GM21515 (cell line): ENCODE data around the gene MACIR.
"Not testable (repeated sequence)": the region's sequence is repeated elsewhere in the genome, so short reads cannot be mapped to it uniquely, and the experiment has no call there.

Source experiments
- ATAC-seq: cut with Tn5 transposase; IDR thresholded peaks from one replicate; pipeline ENCODE4 v1.9.1; 2021; ENCODE audit not compliant: unreplicated experiment

Gene MACIR, protein sequence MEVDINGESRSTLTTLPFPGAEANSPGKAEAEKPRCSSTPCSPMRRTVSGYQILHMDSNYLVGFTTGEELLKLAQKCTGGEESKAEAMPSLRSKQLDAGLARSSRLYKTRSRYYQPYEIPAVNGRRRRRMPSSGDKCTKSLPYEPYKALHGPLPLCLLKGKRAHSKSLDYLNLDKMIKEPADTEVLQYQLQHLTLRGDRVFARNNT

GRCh38 chr5:103258368-103258956, at the start of gene MACIR:
TSS of gene MACIR (plus strand) at chr5:103258763. CDS start at chr5:103275920, 17,157 bp downstream.
- ATAC-seq = peak; percentile 85

DNA sequence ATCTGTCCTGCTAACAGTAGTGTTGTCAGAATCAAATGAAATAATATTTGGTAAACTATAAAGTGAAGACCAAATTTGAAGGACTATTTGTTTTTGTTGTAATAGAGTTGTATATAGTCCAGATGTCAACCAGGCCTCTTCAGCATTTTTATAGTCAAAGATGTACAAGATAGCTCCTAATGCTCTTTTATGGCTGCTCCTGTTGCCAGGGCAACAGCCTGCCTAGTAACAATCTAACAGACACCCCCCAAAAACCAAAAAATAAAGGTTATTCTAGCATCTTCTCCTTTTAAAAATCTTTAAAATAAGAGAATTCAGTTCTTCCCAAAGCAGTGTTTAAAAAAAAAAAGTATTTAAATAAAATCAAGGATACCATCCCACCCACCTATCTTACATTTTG, 49.5 kb upstream of the MACIR start:
- no peak for ATAC-seq

- no peak for ATAC-seq
Measured at GRCh38 chr5:103210952-103211351, 47.6 kb upstream of the MACIR start.

DNA sequence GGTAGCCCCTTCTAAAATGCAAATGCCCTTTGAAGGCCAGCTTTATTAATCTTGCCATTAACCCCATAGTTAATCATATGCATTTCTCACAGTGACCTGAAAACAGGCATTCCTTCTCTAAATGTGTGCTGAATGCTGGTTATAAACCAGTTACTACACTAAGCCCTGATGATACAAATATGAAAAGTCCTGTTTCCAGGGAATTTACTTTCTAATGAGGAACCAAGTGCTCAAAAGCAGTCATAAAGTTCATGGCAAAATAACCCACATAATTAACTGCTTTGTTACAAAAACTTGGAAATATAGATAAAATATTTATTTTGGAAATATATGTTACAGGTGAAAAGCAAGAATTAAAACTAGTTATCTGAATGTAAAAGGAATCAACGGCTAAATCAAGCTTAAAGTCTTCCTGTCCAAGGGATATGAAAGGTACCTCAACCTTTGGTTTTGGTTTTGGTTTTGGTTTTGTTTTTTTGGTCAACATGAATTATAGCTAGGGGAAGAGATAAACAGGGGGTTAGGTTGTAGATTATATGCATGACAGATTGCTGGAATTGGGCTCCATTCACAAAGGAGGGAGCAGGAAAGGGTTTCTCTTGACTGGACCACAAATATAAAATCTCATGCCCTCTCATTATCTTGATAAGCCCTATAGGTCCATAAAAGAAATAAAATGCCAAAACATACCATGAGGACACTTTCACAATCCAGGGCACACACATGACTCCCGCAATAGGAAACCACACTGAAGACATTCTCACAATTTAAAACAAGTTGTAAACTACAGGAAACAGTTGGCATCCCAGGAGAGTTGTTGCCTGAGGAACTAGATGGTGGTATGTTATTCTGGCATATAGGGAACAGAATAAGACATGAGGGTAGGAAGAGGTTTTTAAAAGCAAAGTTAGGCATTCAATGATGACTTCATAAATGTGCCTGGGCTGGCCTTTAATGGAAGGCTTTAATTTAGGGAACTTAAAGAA, 46.7 kb upstream of the MACIR start:
- peak; percentile 82 for ATAC-seq

DNA sequence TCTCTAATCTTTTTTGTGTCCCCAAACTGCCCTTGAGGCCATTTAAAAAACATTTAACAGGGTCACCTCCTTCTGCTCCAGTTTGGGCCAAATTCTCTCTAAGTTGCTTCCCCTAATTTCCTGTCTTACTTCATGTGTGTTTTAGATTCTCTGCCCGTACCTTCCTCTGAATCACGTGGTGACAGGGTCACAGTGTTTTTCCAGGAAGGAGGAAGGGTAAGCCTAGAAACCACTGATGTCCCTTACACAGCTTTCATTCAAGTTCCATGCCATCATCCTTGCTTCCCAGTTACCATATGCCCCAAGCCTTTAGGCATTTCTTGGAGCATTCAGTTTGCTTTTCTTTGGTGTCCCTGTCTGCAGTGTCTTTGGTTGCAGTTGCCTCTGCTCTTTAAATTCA, 42.4 kb upstream of the MACIR start:
- ATAC-seq = no peak

DNA sequence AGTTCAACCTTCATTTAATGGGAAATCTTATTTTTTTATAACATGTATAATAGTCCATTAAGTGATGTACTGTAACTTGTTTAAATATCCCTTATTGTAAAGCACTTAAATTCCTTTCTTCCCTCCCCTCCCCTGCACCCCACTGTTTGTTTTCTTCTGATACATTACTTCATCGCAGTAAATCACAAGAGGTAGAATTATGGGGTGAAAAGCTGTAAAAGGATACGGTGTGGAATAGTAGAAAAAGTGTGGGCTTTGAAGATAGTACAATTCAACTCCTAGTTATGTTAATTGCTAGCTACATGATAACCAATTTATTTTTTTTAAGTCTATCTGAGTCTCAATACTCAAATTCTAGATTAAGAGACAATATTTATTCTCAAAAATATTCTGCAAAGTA, 41.9 kb upstream of the MACIR start:
- ATAC-seq = no peak

DNA sequence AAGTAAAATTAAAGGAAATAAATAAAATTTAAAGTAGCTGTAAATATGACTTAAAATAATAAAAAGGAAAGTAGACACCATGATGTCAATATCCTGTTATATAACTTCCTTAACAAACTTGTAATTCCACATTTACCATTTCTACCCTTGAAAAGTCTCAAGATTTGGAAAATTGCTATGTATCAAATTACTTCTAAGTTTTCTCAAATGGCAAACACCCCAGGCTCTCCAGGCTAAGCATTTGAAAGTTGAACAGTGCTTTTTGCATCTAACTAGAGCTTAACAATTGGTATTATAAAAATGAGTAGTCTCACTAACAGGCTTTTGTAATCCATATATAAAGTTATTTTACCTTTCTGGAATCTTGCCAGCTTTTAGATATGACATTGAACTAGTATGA, 41.5 kb upstream of the MACIR start:
- ATAC-seq = no peak

DNA sequence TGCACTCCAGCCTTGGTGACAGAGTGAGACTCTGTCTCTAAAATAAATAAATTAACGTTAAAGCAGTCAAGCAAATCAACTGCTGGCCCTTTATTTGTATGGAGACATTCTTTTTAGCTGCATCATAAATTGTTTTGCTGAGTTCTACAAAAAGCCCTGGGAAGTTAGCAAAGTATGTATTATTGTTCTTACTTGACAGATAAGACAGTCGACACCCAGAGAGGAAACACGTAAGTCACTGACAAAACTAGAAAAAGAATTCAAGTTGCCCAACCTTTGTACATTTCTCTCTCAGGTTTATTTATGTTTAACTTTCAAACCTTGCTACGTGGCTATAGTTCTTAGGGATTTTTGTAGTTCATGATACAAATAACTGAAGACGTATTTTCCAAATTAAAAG, 40.4 kb upstream of the MACIR start:
- no peak for ATAC-seq

DNA sequence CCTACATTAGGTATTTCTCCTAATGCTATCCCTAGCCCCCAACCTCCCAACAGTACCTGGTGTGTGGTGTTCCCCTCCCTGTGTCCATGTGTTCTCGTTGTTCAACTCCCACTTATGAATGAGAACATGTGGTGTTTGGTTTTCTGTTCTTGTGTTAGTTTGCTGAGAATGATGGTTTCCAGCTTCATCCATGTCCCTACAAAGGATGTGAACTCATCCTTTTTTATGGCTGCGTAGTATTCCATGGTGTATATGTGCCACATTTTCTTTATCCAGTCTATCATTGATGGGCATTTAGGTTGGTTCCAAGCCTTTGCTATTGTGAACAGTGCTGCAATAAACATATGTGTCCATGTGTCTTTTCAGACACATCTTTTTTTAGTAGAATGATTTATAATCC, 39.5 kb upstream of the MACIR start:
- ATAC-seq = not testable (repeated sequence)

- no peak for ATAC-seq
Measured at GRCh38 chr5:103223031-103223955, 35.3 kb upstream of the MACIR start.

GRCh38 chr5:103224118-103224893, 34.3 kb upstream of the MACIR start:
- ATAC-seq = peak; percentile 95

GRCh38 chr5:103224894-103225246, 33.7 kb upstream of the MACIR start:
- ATAC-seq = peak; percentile 10

DNA sequence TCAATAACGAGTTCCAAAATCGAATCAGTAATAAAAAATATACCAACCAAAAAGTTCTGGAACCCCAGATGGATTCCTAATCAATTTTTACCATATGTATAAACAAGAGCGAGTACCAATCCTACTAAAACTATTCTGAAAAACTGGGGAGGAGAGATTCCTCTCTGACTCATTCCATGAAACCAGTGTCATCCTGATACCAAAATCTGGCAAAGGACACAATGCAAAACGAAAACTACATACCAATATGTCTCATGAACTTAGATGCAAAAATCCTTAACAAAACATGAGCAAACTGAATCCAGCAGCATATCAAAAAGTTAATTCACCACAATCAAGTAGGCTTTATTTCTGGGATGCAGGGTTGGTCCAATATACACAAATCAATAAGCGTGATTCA, 30.5 kb upstream of the MACIR start:
- no peak for ATAC-seq

GRCh38 chr5:103228588-103228987, 30.0 kb upstream of the MACIR start:
- ATAC-seq = no peak

- peak; percentile 85 for ATAC-seq
Measured at GRCh38 chr5:103232393-103232999, 26.1 kb upstream of the MACIR start.

GRCh38 chr5:103234239-103234975, 24.2 kb upstream of the MACIR start:
- ATAC-seq = no peak

DNA sequence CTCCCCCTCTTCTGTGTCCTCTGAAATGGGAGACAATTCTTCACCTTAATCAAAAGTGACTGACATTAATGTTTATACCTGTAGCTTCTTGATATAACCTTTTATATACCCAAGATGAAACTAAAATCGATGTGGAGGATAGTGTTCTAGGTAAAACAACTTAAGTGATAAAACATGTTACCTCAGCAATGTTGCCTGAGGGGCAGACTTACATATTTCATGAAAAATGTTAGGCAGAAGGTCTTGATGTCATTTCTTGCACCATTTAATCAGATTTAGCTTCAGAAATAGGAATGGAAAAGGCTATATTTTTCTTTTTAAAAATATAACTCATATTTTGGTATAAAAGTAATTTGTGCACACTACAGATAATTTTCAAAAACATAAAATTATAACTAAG, 22.7 kb upstream of the MACIR start:
- no peak for ATAC-seq

GRCh38 chr5:103237778-103238177, 20.8 kb upstream of the MACIR start:
- no peak for ATAC-seq

DNA sequence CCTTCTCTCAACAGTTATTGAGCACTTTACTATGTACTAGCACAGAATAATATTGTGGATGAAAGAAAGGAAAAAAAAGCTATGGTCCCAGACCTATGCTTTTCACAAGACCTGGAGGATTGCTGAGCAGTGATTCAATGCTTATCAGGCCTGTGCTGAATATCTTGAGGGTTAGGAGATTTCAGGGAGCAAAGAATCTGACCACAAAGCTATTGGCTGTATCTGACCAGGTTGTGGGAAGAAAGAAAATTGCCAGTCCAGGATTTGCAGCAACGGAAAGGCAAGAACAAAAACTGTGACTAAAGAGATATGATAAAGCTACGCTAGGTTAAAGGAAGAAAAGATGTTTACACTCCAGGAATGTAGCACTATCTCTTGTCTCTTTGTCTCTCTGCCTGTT, 14.9 kb upstream of the MACIR start:
- ATAC-seq = no peak
